Measurements from ENCODE around the gene CACNA1D.

CACNA1D gene

GRCh38 chr3:53486961-53487654 is 7.3 kb upstream of the CACNA1D start:
- TF ChIP-seq CTCF (conservative IDR thresholded peaks at IDR 0.05; ENCODE audit: low read depth, low read length), result no peak
- DNase-seq (ENCODE audit: low read depth), result no peak
- H3K4me3 ChIP-seq (ENCODE audit: low read length), result no peak overlapping the region

- TF ChIP-seq CTCF (conservative IDR thresholded peaks at IDR 0.05; ENCODE audit: low read depth, low read length), result no peak
- DNase-seq (ENCODE audit: low read depth), result no peak
- H3K4me3 ChIP-seq (ENCODE audit: low read length), result no peak overlapping the region
Observed at GRCh38 chr3:53489386-53489785, 5.0 kb upstream of the CACNA1D start.

- no peak for TF ChIP-seq CTCF (conservative IDR thresholded peaks at IDR 0.05; ENCODE audit: low read depth, low read length)
- no peak for DNase-seq (ENCODE audit: low read depth)
Observed at GRCh38 chr3:53489787-53490458, 4.5 kb upstream of the CACNA1D start.

GRCh38 chr3:53490459-53490968 is 3.9 kb upstream of the CACNA1D start:
- DNase-seq (ENCODE audit: low read depth), result no peak
- H3K4me3 ChIP-seq (ENCODE audit: low read length), result no peak overlapping the region
- no peak for TF ChIP-seq CTCF (conservative IDR thresholded peaks at IDR 0.05; ENCODE audit: low read depth, low read length)

More at GRCh38 chr3:53489787-53490458, 4.5 kb upstream of the CACNA1D start:
- H3K4me3 ChIP-seq (ENCODE audit: low read length), result no peak overlapping the region

- no peak for TF ChIP-seq CTCF (conservative IDR thresholded peaks at IDR 0.05; ENCODE audit: low read depth, low read length)
- DNase-seq (ENCODE audit: low read depth), result no peak
- H3K4me3 ChIP-seq (ENCODE audit: low read length), result no peak overlapping the region
Observed at GRCh38 chr3:53491276-53491675, 3.1 kb upstream of the CACNA1D start.

- peak overlapping the region; percentile 48 for H3K4me3 ChIP-seq (ENCODE audit: low read length)
- no peak for TF ChIP-seq CTCF (conservative IDR thresholded peaks at IDR 0.05; ENCODE audit: low read depth, low read length)
Observed at GRCh38 chr3:53493595-53493962, 832 bp upstream of the CACNA1D start.

GRCh38 chr3:53495146-53495519 is 722 bp downstream of the CACNA1D start:
- peak overlapping the region; percentile 56 for H3K4me3 ChIP-seq (ENCODE audit: low read length)
- no peak for DNase-seq (ENCODE audit: low read depth)
- no peak for TF ChIP-seq CTCF (conservative IDR thresholded peaks at IDR 0.05; ENCODE audit: low read depth, low read length)

More at GRCh38 chr3:53493595-53493962, 832 bp upstream of the CACNA1D start:
- no peak for DNase-seq (ENCODE audit: low read depth)
